Pancreas (tissue), 10 donors: ENCODE measurements around the gene VMAC. TPM values are rescaled to one million over a fixed set of nuclear protein-coding genes. Genes with fewer than 3 reads are reported as not detected.

Experiments
- ATAC-seq, 4 donors: fragments of 200-7000 bp; cut with Tn5 transposase; one replicate each; pipeline versions ENCODE4 v1.8.0 to v1.9.1; 2020; ENCODE audit warnings: mild to moderate bottlenecking in 4 of 4, moderate library complexity in 4 of 4
- DNase-seq, 6 donors: peaks; one replicate each; pipeline ENCODE4 v3.0.0-alpha.2; 2020
- FAIRE-seq: peaks from 2 replicates; lab custom pipeline; 2012; peaks lifted over from hg19 to GRCh38; lab: Jason Lieb, UNC
- H3K27ac ChIP-seq, 4 donors: fragments of 200-600 bp; sonication (generic); 1 replicate in 3 of 4; 2 replicates in 1 of 4; pipeline versions ENCODE4 v1.5.0 to v1.8.0; 2020
- H3K27me3 ChIP-seq, 4 donors: fragments of 200-600 bp; one replicate each; pipeline ENCODE4 v1.8.0; 2021
- H3K36me3 ChIP-seq, 3 donors: fragments of 200-600 bp; sonication (generic) in 1 of 3; one replicate each; pipeline versions ENCODE4 v1.5.0 to v1.8.0; 2020 to 2021
- H3K4me1 ChIP-seq, 3 donors: fragments of 200-600 bp; one replicate each; pipeline ENCODE4 v1.8.0; 2021
- H3K4me3 ChIP-seq, 4 donors: fragments of 200-600 bp; sonication (generic) in 2 of 4; one replicate each; pipeline versions ENCODE4 v1.5.0 to v1.8.0; 2020 to 2021
- H3K9me3 ChIP-seq, 4 donors: fragments of 200-600 bp; one replicate each; pipeline ENCODE4 v1.8.0; 2021
- CTCF ChIP-seq, 4 donors: fragments of 200-600 bp; sonication (generic) in 3 of 4; IDR thresholded peaks; one replicate each; pipeline versions ENCODE4 v1.5.0 to v1.8.0; 2021; ENCODE audit warnings: antibody characterized with exemption in 4 of 4
- WGBS, 2 donors: extraction: QIAGEN DNeasy Blood & Tissue Kit; methylation state at CpG; one replicate each; pipeline ENCODE4 v1.1.7; 2013; 5-methylcytosine and 5-hydroxymethylcytosine counted together
- intact Hi-C, 3 donors: fragments of 100-400 bp; cut with DNase I; formaldehyde crosslinking; loops; one replicate each; pipeline versions ENCODE4 v1.11.1 to v1.14.2; 2022
- polyA plus RNA-seq, 2 donors: library from polyadenylated mRNA; stranded (reverse); fragments of 200-250 nt; gene quantifications; one replicate each; pipeline ENCODE4 v1.2.3, GENCODE V29; 2013
- total RNA-seq, 6 donors: library from RNA; stranded (reverse); fragmentation: NEBNext Ultra II Directional in 4 of 6; extraction: Animal tissue kit (Norgen Biotek cat#: 25700) in 4 of 6; gene quantifications; one replicate each; pipeline versions ENCODE4 v1.2.1 to v1.2.4, GENCODE V29; 2021 to 2023
- donor health status: healthy with polysubstance abuse.
- donor health status: DM: no; HTN: no; CAD: no; lungs with moderate emphysema.
- donor health status: DM: no; HTN: no; CAD: no.
- donor health status: control.
- donor health status: control.
- donor health status: Bipolar disorder and iron deficiency.
- donor health status: DM: yes; HTN: yes; CAD: no.
- donor health status: DM: no; HTN: no; CAD: no.
- donor health status: DM: no; HTN: no; CAD: no.
- donor health status: DM: yes; HTN: yes; CAD: no.

The VMAC gene
- total and polyA plus RNA-seq, 8 donors = 2.9 to 10.1 (median 4.6) TPM

GRCh38 chr19:5915782-5916165 lies 11.1 kb downstream of the VMAC start:
- Histone ChIP-seq H3K4me1 (no peaks in the 10 kb centered on the region), H3K36me3 (peaks cover 0 to 36% (median 26%) of the 10 kb centered on the region in 3 donors), H3K4me3 (no peak overlapping the region), H3K27ac (peak overlapping the region in 1 of 4 donors; percentile 16), H3K9me3 (no peaks in the 10 kb centered on the region), H3K27me3 (no peaks in the 10 kb centered on the region)
- intact Hi-C loops = no loop called here
- ATAC-seq (no peak), FAIRE-seq (no peak), DNase-seq (peak in 1 of 6 donors; percentile 65)
- 81 to 82% methylated on average over 10 to 11 of the region's 11 CpGs for WGBS, 2 donors
- no peak for TF ChIP-seq CTCF (IDR thresholded peaks at IDR 0.05)

GRCh38 chr19:5916181-5916708 lies 11.6 kb downstream of the VMAC start:
- FAIRE-seq = no peak
- DNase-seq = peak in 1 of 6 donors; percentile 77
- Histone ChIP-seq H3K36me3 (peaks cover 0 to 40% (median 31%) of the 10 kb centered on the region in 3 donors), H3K4me1 (no peaks in the 10 kb centered on the region), H3K9me3 (no peaks in the 10 kb centered on the region), H3K4me3 (no peak overlapping the region), H3K27me3 (no peaks in the 10 kb centered on the region), H3K27ac (no peak overlapping the region)
- 69 to 74% methylated on average over 14 of the region's 14 CpGs for WGBS, 2 donors
- intact Hi-C loops = no loop called here
- no peak for TF ChIP-seq CTCF (IDR thresholded peaks at IDR 0.05)
- no peak for ATAC-seq

GRCh38 chr19:5917431-5918107 lies 12.9 kb downstream of the VMAC start:
- H3K4me1 ChIP-seq = no peaks in the 10 kb centered on the region
- peaks cover 0 to 46% (median 37%) of the 10 kb centered on the region in 3 donors for H3K36me3 ChIP-seq
- no peak overlapping the region for H3K4me3 ChIP-seq
- TF ChIP-seq CTCF (IDR thresholded peaks at IDR 0.05) = no peak
- FAIRE-seq (no peak), DNase-seq (peak in 1 of 6 donors; percentile 58), ATAC-seq (no peak)
- 90 to 92% methylated on average over 25 to 36 of the region's 36 CpGs for WGBS, 2 donors
- H3K9me3 ChIP-seq = no peaks in the 10 kb centered on the region
- no peak overlapping the region for H3K27ac ChIP-seq
- intact Hi-C loops = no loop called here
- no peaks in the 10 kb centered on the region for H3K27me3 ChIP-seq

- Histone ChIP-seq H3K27me3 (no peaks in the 10 kb centered on the region), H3K9me3 (no peaks in the 10 kb centered on the region), H3K4me3 (no peak overlapping the region), H3K36me3 (peaks cover 0 to 54% (median 42%) of the 10 kb centered on the region in 3 donors), H3K27ac (no peak overlapping the region), H3K4me1 (no peaks in the 10 kb centered on the region)
- no peak for TF ChIP-seq CTCF (IDR thresholded peaks at IDR 0.05)
- ATAC-seq (no peak), DNase-seq (no peak), FAIRE-seq (no peak)
- WGBS, 2 donors = 94 to 97% methylated on average over 20 of the region's 20 CpGs
- intact Hi-C loops = no loop called here
Observed at GRCh38 chr19:5918463-5919079, 13.9 kb downstream of the VMAC start.
